GM23248 (cell line): ENCODE data around the gene AMPH. TPM values are rescaled to one million over a fixed set of nuclear protein-coding genes. Genes with fewer than 3 reads are reported as not detected.

Experiments used
- DNase-seq: peaks from one replicate; pipeline ENCODE4 v3.0.0-alpha.2; 2015
- H2AFZ ChIP-seq: fragments of 200-600 bp; sonication (generic); 2 replicates; pipeline ENCODE4 v1.6.1; 2016; ENCODE audit warnings: antibody characterized with exemption
- H3F3A ChIP-seq: fragments of 200-600 bp; sonication (generic); 2 replicates; pipeline ENCODE4 v1.6.1; 2016; ENCODE audit warnings: mild to moderate bottlenecking, antibody characterized with exemption, mixed run types; ENCODE audit not compliant: insufficient read depth
- H3K27ac ChIP-seq: fragments of 200-600 bp; sonication (generic); 2 replicates; pipeline ENCODE4 v1.5.1; 2016; ENCODE audit warnings: mild to moderate bottlenecking
- H3K27me3 ChIP-seq: fragments of 200-600 bp; sonication (generic); replicated peaks from 2 replicates; pipeline ENCODE4 v1.6.1; 2016; ENCODE audit warnings: mild to moderate bottlenecking; ENCODE audit not compliant: insufficient read depth
- H3K36me3 ChIP-seq: fragments of 200-600 bp; sonication (generic); 2 replicates; pipeline ENCODE4 v1.6.1; 2016; ENCODE audit warnings: low read depth, mild to moderate bottlenecking
- H3K4me1 ChIP-seq: fragments of 200-600 bp; sonication (generic); 2 replicates; pipeline ENCODE4 v1.6.1; 2016; ENCODE audit warnings: mild to moderate bottlenecking; ENCODE audit not compliant: insufficient read depth
- H3K4me2 ChIP-seq: fragments of 200-600 bp; sonication (generic); one replicate; pipeline ENCODE4 v1.6.1; 2016; ENCODE audit warnings: mild to moderate bottlenecking; ENCODE audit not compliant: unreplicated experiment
- H3K4me3 ChIP-seq: fragments of 200-600 bp; sonication (generic); 2 replicates; pipeline ENCODE4 v1.5.1; 2016; ENCODE audit warnings: mild to moderate bottlenecking
- H3K79me2 ChIP-seq: fragments of 200-600 bp; sonication (generic); 2 replicates; pipeline ENCODE4 v1.6.1; 2016; ENCODE audit warnings: mild to moderate bottlenecking; ENCODE audit not compliant: insufficient read depth
- H3K9ac ChIP-seq: fragments of 200-600 bp; sonication (generic); 2 replicates; pipeline ENCODE4 v1.6.1; 2016; ENCODE audit warnings: mild to moderate bottlenecking
- H3K9me2 ChIP-seq: fragments of 200-600 bp; sonication (generic); 2 replicates; pipeline ENCODE4 v1.6.1; 2016; ENCODE audit warnings: mixed run types, mild to moderate bottlenecking, moderate library complexity; ENCODE audit not compliant: insufficient read depth
- H3K9me3 ChIP-seq: fragments of 200-600 bp; sonication (generic); one replicate; pipeline ENCODE4 v1.6.1; 2017; ENCODE audit warnings: low read depth
- H4K20me1 ChIP-seq: fragments of 200-600 bp; sonication (generic); 2 replicates; pipeline ENCODE4 v1.6.0; 2016; ENCODE audit not compliant: insufficient read depth
- EZH2 ChIP-seq: fragments of 200-600 bp; sonication (generic); IDR thresholded peaks from 2 replicates; pipeline ENCODE4 v1.6.1; 2018; ENCODE audit warnings: antibody characterized with exemption, mild to moderate bottlenecking; ENCODE audit not compliant: insufficient read depth, poor library complexity, severe bottlenecking
- EZH2phosphoT487 ChIP-seq: fragments of 200-600 bp; sonication (generic); IDR thresholded peaks from 2 replicates; pipeline ENCODE4 v1.6.1; 2018; ENCODE audit warnings: antibody characterized with exemption, moderate library complexity, mild to moderate bottlenecking, low read depth; ENCODE audit not compliant: insufficient read depth
- WGBS, 2 experiments: methylation state at CpG; one replicate each; pipeline ENCODE4 v1.1.6; 2015 to 2017; ENCODE audit warnings: low lambda C conversion rate in 2 of 2, low coverage in 1 of 2; ENCODE audit errors: missing lambda C conversion rate in 2 of 2; 5-methylcytosine and 5-hydroxymethylcytosine counted together
- in situ Hi-C: fragments of 300-500 bp; cut with MboI; formaldehyde crosslinking; loops from 2 replicates; pipeline ENCODE4 v1.15.0; 2020
- polyA plus RNA-seq: library from polyadenylated mRNA; unstranded; fragments of >200 nt; fragmentation: Nextera tagmentation; extraction: Ambion mirVana; gene quantifications from 2 replicates; pipeline ENCODE4 v1.2.1, GENCODE V29; 2016
- small RNA-seq: library from RNA; depleted of rRNA; stranded (forward); fragments of <200 nt; gene quantifications from one replicate; pipeline ENCODE3, GENCODE V24; 2014; ENCODE audit warnings: low read depth, low replicate concordance
- total RNA-seq: library from RNA; depleted of rRNA; stranded (reverse); fragments of >200 nt; shearing (Covaris generic); gene quantifications from 2 replicates; pipeline ENCODE4 v1.2.3, GENCODE V29; 2014

AMPH gene
- total and polyA plus RNA-seq, 2 experiments from 2014 or later, result 3.1 to 4.9 TPM

- Histone ChIP-seq H3K27me3 (no peaks in the 10 kb centered on the region), H3K4me3 (no peak overlapping the region), H3K4me1 (peaks cover under 1% of the 10 kb centered on the region), H3F3A (no peaks in the 10 kb centered on the region), H3K36me3 (no peaks in the 10 kb centered on the region), H3K9me2 (no peaks in the 10 kb centered on the region), H3K9me3 (no peaks in the 10 kb centered on the region), H4K20me1 (no peaks in the 10 kb centered on the region), H3K4me2 (peak overlapping the region; percentile 6), H2AFZ (peak overlapping the region; percentile 82), H3K79me2 (no peaks in the 10 kb centered on the region), H3K27ac (no peak overlapping the region), H3K9ac (no peak overlapping the region)
- TF ChIP-seq EZH2phosphoT487 (no peak), EZH2 (no peak)
- DNase-seq, result peak; percentile 89
- in situ Hi-C loops, result loop anchor here (25.0 kb wide), 1 partner anchor 423 kb away; the partner anchor contains the start of genes EPDR1 and SFRP4
- WGBS, 2 experiments, result 52 to 53% methylated on average over 8 of the region's 8 CpGs
These were observed 295.6 kb downstream of the AMPH start for GRCh38 chr7:38335492-38336147.

DNA sequence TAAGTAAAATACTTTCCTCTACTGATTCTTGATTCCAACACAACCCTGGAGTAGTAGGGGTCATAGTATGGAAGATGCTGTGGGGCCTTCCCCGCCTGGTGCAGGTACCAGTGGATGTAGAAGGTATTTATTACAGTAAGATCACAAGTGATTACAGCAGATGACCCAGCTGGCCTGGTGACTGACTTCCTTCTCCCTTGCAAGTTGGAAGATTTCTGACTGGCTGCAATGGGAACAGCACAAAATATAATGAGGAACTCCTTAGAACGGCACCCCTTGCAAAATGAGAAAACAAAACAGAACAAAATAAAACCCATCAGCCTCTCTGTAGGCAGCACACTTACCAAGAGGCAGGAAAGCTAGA, 296.1 kb downstream of the AMPH start:
- Histone ChIP-seq H2AFZ (peak overlapping the region; percentile 82), H3K4me3 (no peak overlapping the region), H3F3A (no peaks in the 10 kb centered on the region), H3K9me3 (no peaks in the 10 kb centered on the region), H3K79me2 (no peaks in the 10 kb centered on the region), H3K9ac (no peak overlapping the region), H3K4me1 (no peaks in the 10 kb centered on the region; the same call in none of the 2 replicates), H3K36me3 (no peaks in the 10 kb centered on the region), H3K9me2 (no peaks in the 10 kb centered on the region), H3K4me2 (no peak overlapping the region), H4K20me1 (no peaks in the 10 kb centered on the region), H3K27ac (no peak overlapping the region), H3K27me3 (no peaks in the 10 kb centered on the region)
- 76 to 82% methylated on average over 2 of the region's 2 CpGs for WGBS, 2 experiments
- TF ChIP-seq EZH2phosphoT487 (no peak), EZH2 (no peak)
- in situ Hi-C loops, result loop anchor here (25.0 kb wide), 1 partner anchor 423 kb away; the partner anchor contains the start of genes EPDR1 and SFRP4
- DNase-seq, result no peak

DNA sequence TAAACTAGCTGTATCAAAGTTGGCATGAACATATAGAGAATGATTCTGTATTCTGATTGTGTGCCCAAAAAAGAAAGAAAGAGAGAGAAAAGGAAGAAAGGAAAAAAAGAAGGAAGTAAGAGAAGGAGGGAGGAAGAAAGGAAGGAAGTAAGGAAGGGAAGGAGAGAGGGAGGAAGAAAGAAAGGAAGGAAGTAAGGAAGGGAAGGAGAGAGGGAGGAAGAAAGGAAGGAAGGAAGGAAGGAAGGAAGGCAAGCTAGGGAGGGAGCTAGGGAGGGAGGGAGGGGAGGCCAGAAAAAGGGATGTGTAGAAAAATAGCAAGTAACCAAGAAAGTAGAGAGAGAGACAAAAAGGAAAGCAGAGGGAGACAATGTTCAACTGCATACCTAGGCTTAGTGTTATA, 297.0 kb downstream of the AMPH start:
- in situ Hi-C loops, result loop anchor here (25.0 kb wide), 1 partner anchor 422 kb away; the partner anchor contains the start of genes EPDR1 and SFRP4
- H3K27me3 ChIP-seq, result no peaks in the 10 kb centered on the region
- no peaks in the 10 kb centered on the region for H3F3A ChIP-seq

More for the DNA sequence above, 297.0 kb downstream of the AMPH start:
- no peaks in the 10 kb centered on the region; the same call in none of the 2 replicates for H3K4me1 ChIP-seq
- no peaks in the 10 kb centered on the region for H3K36me3 ChIP-seq
- no peak overlapping the region for H3K4me3 ChIP-seq
- H3K9me3 ChIP-seq, result no peaks in the 10 kb centered on the region
- TF ChIP-seq EZH2 (no peak), EZH2phosphoT487 (no peak)
- H3K27ac ChIP-seq, result no peak overlapping the region
- DNase-seq, result no peak
- H3K9ac ChIP-seq, result no peak overlapping the region
- no peaks in the 10 kb centered on the region for H4K20me1 ChIP-seq
- no peak overlapping the region for H2AFZ ChIP-seq
- no peak overlapping the region for H3K4me2 ChIP-seq
- H3K79me2 ChIP-seq, result no peaks in the 10 kb centered on the region
- no peaks in the 10 kb centered on the region for H3K9me2 ChIP-seq

Small RNAs within 50 kb of the gene (small RNA-seq; reads per million reads assigned to genes)
- not detected for gene RN7SL83P
- not detected for gene TRGV6
